ENCODE measurements around the gene SLX4. TPM values are rescaled to one million over a fixed set of nuclear protein-coding genes. Genes with fewer than 3 reads are reported as not detected.

The SLX4 gene
- total and polyA plus RNA-seq, 2 donors (not counting 3 experiments of a cell fraction or from before 2014, with no cell fraction given), result 2.9 to 8.9 TPM

- CTCF ChIA-PET, result no interaction called here
- no peak for FAIRE-seq
These were observed 41.6 kb downstream of the SLX4 start for GRCh38 chr16:3569851-3570250.

GRCh38 chr16:3566990-3567389 lies 44.4 kb downstream of the SLX4 start:
- ChIA-PET POLR2A (no interaction called here), CTCF (interaction anchor here (1.3 kb wide), 1 partner anchor 18 kb away, joined by 3 read pairs; no protein-coding TSS in a partner anchor)
- Histone ChIP-seq H3K9me1 (replicated peaks; ENCODE audit: control insufficient read depth, extremely low read depth, insufficient read depth, low read length) (no peaks in the 10 kb centered on the region), H3K4me3 (replicated peaks in 1 of 3; ENCODE audit: insufficient read depth in 1 of 3, low read depth in 1 of 3, low read length in 3 of 3) (no peak overlapping the region), H3K79me2 (ENCODE audit: control insufficient read depth, insufficient read depth, low read length) (no peaks in the 10 kb centered on the region), H3K4me2 (ENCODE audit: insufficient read depth, low read length) (no peak overlapping the region), H3K4me1 (ENCODE audit: control insufficient read depth, extremely low read depth, insufficient read depth, low read length) (no peaks in the 10 kb centered on the region), H3K27me3 (ENCODE audit: control insufficient read depth in 2 of 2, insufficient read depth in 2 of 2, low read length in 2 of 2) (no peaks in the 10 kb centered on the region), H4K20me1 (replicated peaks; ENCODE audit: control insufficient read depth, extremely low read depth, insufficient read depth, low read length) (no peaks in the 10 kb centered on the region), H2AFZ (ENCODE audit: low read depth, low read length) (no peak overlapping the region), H3K9me3 (replicated peaks; ENCODE audit: control insufficient read depth, insufficient read depth, low read length) (peaks cover 3% of the 10 kb centered on the region), H3K36me3 (ENCODE audit: control insufficient read depth in 2 of 2, extremely low read depth in 1 of 2, insufficient read depth in 2 of 2, low read length in 2 of 2) (no peaks in the 10 kb centered on the region), H3K9ac (replicated peaks; ENCODE audit: extremely low read depth, insufficient read depth, low read length) (no peak overlapping the region), H3K27ac (ENCODE audit: insufficient read depth, low read depth, low read length) (no peak overlapping the region)
- no peak for FAIRE-seq
- no peak for DNase-seq (ENCODE audit: low read depth, low spot score)
- intact Hi-C loops (cut with micrococcal nuclease) (no loop called here), dilution Hi-C loops (cut with MboI; ENCODE audit: extremely low pct_ligation_motif_present, low sequenced_read_pairs) (no loop called here)
- TF ChIP-seq MAX (IDR thresholded peaks at IDR 0.05; ENCODE audit: insufficient read depth, insufficient read length) (no peak), EZH2 (IDR thresholded peaks at IDR 0.05; ENCODE audit: borderline replicate concordance, low read depth, low read length, severe bottlenecking) (no peak), POLR2A (IDR thresholded peaks at IDR 0.05; ENCODE audit: low read depth, low read length) (no peak), JUN (IDR thresholded peaks at IDR 0.05; ENCODE audit: borderline replicate concordance, insufficient read depth, insufficient read length, low read depth) (no peak), FOS (IDR thresholded peaks at IDR 0.05; ENCODE audit: borderline replicate concordance, insufficient read depth, low read length) (no peak), CTCF (IDR thresholded peaks at IDR 0.05; ENCODE audit: extremely low read depth in 1 of 2, insufficient read depth in 1 of 2, low read depth in 1 of 2, low read length in 2 of 2) (no peak), MYC (IDR thresholded peaks at IDR 0.05; ENCODE audit: low read depth, low read length) (no peak), POLR2AphosphoS5 (IDR thresholded peaks at IDR 0.05; ENCODE audit: insufficient read depth, low read depth, low read length) (no peak), GATA2 (IDR thresholded peaks at IDR 0.05; ENCODE audit: insufficient read depth, insufficient read length, low read depth, low read length) (no peak)
- BruUV-seq (replicated peaks), result no TSS peak

More at GRCh38 chr16:3569851-3570250, 41.6 kb downstream of the SLX4 start:
- no peak overlapping the region for H3K4me3 ChIP-seq (replicated peaks in 1 of 3; ENCODE audit: insufficient read depth in 1 of 3, low read depth in 1 of 3, low read length in 3 of 3)
- H2AFZ ChIP-seq (ENCODE audit: low read depth, low read length), result no peak overlapping the region
- H3K79me2 ChIP-seq (ENCODE audit: control insufficient read depth, insufficient read depth, low read length), result no peaks in the 10 kb centered on the region
- POLR2A ChIA-PET, result no interaction called here
- H3K27me3 ChIP-seq (ENCODE audit: control insufficient read depth in 2 of 2, insufficient read depth in 2 of 2, low read length in 2 of 2), result no peaks in the 10 kb centered on the region
- intact Hi-C loops (cut with micrococcal nuclease), result no loop called here
- H3K9me1 ChIP-seq (replicated peaks; ENCODE audit: control insufficient read depth, extremely low read depth, insufficient read depth, low read length), result no peaks in the 10 kb centered on the region
- TF ChIP-seq POLR2AphosphoS5 (IDR thresholded peaks at IDR 0.05; ENCODE audit: insufficient read depth, low read depth, low read length) (no peak), EZH2 (IDR thresholded peaks at IDR 0.05; ENCODE audit: borderline replicate concordance, low read depth, low read length, severe bottlenecking) (no peak), MYC (IDR thresholded peaks at IDR 0.05; ENCODE audit: low read depth, low read length) (no peak)
- no peak overlapping the region for H3K9ac ChIP-seq (replicated peaks; ENCODE audit: extremely low read depth, insufficient read depth, low read length)
- no peaks in the 10 kb centered on the region for H3K36me3 ChIP-seq (ENCODE audit: control insufficient read depth in 2 of 2, extremely low read depth in 1 of 2, insufficient read depth in 2 of 2, low read length in 2 of 2)
- H3K4me2 ChIP-seq (ENCODE audit: insufficient read depth, low read length), result no peak overlapping the region
- no TSS peak for BruUV-seq (replicated peaks)
- dilution Hi-C loops (cut with MboI; ENCODE audit: extremely low pct_ligation_motif_present, low sequenced_read_pairs), result no loop called here
- peaks cover 3% of the 10 kb centered on the region for H3K9me3 ChIP-seq (replicated peaks; ENCODE audit: control insufficient read depth, insufficient read depth, low read length)
- H4K20me1 ChIP-seq (replicated peaks; ENCODE audit: control insufficient read depth, extremely low read depth, insufficient read depth, low read length), result no peaks in the 10 kb centered on the region
- no peak for DNase-seq (ENCODE audit: low read depth, low spot score)
- no peak overlapping the region for H3K27ac ChIP-seq (ENCODE audit: insufficient read depth, low read depth, low read length)
- H3K4me1 ChIP-seq (ENCODE audit: control insufficient read depth, extremely low read depth, insufficient read depth, low read length), result no peaks in the 10 kb centered on the region
